Colon (tissue), 2 donors: ENCODE measurements around the gene TAS2R5.
"Not testable (repeated sequence)": the region's sequence is repeated elsewhere in the genome, so short reads cannot be mapped to it uniquely, and the experiment has no call there.

Experiments used
- FAIRE-seq: peaks from 2 replicates; lab custom pipeline; 2012; peaks lifted over from hg19 to GRCh38; lab: Jason Lieb, UNC
- donor health status: control.
- donor health status: control.

Gene TAS2R5, protein sequence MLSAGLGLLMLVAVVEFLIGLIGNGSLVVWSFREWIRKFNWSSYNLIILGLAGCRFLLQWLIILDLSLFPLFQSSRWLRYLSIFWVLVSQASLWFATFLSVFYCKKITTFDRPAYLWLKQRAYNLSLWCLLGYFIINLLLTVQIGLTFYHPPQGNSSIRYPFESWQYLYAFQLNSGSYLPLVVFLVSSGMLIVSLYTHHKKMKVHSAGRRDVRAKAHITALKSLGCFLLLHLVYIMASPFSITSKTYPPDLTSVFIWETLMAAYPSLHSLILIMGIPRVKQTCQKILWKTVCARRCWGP

DNA sequence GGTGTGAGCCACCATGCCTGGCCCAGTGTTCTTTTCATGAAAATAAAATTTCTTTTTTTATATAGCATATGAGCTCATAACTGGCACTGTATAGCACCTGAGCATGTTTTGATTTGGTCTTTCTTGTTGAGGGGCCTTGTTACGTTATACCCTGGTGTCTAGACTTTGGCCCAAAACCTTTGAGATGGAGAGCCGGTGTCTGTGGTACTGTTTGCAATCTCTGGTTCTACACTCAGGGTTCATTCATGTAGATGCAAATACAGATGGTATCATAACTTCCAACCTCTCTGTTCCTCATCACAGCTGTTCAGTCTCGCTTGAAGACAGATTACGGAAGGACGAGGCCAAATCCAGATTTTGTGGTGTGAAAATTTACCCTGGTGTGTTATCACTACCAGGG lies at the start of gene TAS2R5:
Gene TAS2R5 (plus strand): TSS at position 301 of the 400 bp plus-strand sequence. CDS start 145 bp downstream, outside the sequence.
- no peak for FAIRE-seq

DNA sequence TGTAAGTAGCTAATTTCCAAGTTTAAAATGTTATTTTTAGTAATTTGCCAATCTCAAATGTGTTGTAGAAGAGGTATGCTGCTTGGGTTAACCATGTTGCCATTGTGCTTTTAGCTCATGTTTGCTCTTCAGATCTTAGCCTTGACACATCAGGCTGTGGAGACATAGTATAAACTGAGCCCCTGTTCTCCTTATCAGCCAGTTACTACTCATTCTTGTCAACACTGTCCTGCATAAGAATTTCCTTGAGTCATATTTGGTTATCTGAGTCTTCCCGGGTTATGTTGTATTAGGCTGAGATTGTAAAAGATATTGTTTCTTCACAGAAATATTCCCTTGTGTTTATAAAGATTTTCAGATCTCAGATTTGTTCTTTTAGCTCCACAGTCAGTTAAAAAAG lies 47.8 kb upstream of the TAS2R5 start:
- FAIRE-seq: no peak

DNA sequence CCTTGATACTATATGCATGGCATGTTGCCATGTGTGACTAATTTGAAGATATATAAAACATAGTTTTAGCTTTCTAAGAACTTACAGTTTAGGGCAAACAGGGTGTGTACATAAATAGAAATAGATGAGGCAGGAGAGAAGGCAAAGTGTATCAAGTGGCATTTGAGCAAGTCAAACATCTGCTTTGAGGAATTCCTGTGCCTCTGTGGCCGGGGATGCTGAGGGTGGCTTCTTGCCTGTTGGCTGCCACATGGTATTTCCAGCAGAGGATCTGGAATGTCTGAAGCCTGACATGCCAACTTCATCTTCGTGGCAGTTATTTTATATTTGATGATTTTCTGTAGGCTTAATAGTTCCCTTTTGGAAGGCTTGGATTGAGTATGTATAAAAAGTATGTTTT lies 45.9 kb upstream of the TAS2R5 start:
- no peak for FAIRE-seq

DNA sequence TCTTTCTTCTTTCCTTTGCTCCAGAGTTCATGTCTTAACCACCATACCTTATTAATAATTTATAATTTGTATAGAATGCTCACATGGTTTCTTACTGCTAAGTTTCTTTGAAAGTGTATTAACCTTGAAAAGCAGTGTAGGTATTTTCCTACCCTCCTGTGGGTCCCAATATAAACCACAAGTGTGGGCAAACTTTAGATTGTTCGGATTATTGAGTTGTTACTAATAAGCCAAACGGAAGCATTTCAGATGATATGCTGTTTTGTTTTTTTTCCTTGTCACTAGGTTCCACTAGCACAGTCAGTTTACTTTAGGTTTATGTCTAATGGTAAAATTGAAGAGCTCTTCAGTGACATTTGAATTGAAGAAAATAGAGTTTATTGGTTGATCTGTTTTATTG lies 41.6 kb upstream of the TAS2R5 start:
- no peak for FAIRE-seq

DNA sequence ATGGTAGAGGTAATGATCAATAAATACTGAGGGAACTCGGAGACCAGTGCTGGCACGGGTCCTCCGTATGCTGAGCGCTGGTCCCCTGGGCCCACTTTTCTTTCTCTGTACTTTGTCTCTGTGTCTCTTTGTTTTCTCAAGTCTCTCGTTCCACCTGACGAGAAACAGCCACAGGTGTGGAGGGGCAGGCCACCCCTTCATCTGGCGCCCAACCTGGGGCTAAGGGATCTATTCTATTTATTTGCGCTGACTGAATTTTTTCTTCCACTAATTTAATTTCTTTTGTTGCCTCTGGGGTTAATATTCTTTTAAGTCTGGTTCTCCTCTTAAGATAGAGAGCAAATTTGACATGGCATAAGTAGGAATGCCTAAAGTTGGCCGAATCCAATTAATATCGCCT lies 38.1 kb upstream of the TAS2R5 start:
- FAIRE-seq: not testable (repeated sequence)

DNA sequence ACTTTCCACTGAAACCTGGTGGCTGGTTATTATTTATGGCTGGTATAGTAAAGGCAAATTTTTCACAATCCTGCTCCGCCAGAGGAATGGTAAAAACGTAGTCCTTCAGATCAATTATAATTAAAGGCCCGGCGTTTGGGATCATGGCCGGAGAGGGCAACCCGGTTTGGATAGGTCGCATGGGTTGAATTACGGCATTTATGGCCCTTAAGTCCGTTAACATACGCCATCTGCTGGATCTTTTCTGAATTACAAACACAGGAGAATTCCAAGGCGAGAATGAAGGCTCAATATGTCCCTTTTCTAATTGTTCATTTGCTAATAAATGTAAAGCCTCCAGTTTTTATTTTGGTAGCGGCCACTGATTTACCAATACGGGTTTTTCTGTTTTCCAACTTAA lies 37.4 kb upstream of the TAS2R5 start:
- FAIRE-seq: no peak

DNA sequence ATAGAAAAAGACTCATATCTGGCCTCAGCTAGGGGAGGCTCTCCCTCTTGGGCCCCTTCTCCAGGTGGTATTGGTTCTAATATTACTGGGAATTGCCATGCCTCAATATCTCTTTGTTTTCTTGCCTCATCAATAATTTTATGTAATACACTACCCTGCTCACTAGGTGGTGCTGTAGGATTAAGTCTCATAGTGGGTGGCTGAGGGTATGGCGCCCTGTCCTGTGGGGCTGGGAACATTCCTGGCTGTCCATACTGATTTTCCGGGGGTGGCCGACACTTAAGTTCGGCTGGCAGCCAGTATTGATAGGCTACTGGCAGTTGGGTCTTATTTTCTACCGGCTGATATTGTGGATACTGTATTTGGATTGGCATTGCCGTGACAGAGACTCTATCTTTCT lies 35.1 kb upstream of the TAS2R5 start:
- no peak for FAIRE-seq

DNA sequence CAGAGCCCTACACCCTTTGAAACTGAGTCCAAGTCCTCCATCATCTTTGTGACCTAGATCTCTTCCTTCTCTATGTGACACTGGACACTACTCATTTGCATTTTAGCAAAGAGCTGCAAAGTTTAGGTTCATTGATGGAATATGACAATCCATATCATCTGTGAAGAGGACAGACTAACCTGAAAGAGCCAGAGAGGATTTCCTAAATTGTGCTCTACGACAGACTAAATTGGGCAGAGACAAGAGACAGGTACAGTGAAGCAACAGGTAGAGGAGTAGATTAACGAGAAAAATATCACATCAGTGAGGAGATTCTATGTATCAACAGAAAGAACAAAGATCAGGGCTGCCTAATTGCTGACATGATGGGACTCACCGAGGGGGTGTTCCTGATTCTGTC lies 26.2 kb upstream of the TAS2R5 start, which contains the start of gene TAS2R3:
Gene TAS2R3 (plus strand): TSS at position 301 of the 400 bp plus-strand sequence. CDS start 62 bp downstream, at position 363.
- FAIRE-seq: no peak

DNA sequence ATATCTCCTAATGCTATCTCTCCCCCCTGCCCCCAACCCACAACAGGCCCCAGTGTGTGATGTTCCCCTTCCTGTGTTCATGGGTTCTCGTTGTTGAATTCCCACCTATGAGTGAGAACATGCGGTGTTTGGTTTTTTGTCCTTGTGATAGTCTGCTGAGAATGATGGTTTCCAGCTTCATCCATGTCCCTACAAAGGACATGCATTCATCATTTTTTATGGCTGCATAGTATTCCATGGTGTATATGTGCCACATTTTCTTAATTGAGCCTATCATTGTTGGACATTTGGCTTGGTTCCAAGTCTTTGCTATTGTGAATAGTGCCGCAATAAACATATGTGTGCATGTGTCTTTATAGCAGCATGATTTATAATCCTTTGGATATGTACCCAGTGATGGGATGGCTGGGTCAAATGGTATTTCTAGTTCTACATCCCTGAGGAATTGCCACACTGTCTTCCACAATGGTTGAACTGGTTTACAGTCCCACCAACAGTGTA lies 19.9 kb upstream of the TAS2R5 start:
- FAIRE-seq: not testable (repeated sequence)

DNA sequence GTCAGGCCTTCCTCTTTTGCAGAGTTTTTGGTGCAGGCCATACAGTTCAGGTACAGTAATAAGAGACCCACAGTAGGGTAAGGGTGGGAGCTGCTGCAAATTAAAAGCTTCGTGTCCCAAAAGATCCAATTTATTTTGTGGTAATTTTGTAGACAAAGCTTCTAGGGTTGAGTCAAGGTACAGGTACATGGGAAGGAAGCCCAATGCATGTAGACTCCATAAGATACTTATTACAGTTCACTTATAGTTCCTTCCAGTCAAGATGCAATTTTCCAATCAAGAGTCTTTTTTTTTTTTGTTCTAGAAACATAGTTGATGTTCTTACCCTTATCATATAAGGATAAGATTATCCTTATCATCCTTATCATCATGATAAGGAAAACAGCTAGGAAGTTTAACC lies 13.6 kb upstream of the TAS2R5 start, which contains the start of gene TAS2R4:
Gene TAS2R4 (plus strand): TSS at position 301 of the 400 bp plus-strand sequence. CDS start 1,815 bp downstream, outside the sequence.
- no peak for FAIRE-seq

DNA sequence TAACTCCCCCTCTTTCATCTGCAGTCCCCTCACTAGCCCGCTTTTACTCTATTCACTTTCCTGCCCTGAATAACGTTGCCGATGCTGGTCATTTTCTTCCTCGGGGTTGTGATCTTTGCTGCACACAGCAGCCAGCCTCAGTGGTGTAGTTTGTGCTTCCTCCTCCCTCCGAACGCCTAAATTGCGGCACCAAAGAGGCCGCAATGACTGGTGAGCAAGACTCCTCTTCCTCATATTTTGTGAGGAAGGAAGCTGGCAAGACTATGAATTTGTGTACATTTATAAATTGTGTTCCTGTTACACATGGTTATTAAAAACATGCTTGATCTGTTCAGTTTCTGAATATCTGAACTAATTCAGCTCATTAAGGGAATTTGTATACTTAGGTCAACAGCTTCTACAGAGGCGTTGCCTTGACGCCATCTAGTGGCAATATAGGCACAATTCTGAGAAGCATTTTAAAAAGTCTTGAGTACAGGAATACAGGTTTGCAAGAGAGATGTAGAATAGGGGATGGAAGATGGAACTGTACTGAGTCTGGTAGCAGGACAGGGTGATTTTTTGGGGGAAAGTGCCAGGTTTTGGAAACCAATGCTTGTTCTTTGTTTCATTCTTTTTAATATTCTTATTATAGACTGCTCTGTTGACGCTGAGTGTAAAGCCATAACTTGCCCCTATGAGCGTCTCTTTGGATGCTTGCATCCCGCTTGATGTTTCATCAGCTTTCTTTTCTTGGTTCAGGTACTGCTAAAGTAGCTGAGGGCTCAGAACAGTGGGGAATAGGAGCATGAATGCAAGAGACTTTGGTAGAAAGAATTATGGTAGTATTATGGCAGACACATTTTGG lies 4.1 kb upstream of the TAS2R5 start:
- no peak for FAIRE-seq

DNA sequence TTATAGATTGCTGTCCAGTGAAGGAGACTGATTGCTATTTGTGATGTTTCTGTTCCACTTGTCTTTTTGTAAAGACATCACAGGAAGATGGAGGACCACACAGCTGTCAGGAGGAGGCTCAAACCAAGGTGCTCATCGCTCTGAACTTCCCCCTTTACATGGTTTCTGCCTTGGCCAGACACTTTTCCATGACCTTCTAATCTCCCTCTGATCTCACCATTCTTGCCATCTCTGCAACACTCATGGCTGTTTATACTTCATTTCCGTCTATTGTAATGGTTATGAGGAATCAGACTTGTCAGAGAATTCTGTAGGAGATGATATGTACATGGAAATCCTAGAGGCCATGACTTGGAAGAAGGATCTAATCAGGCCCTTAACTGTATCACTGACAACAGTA lies 1.7 kb upstream of the TAS2R5 start:
- no peak for FAIRE-seq

DNA sequence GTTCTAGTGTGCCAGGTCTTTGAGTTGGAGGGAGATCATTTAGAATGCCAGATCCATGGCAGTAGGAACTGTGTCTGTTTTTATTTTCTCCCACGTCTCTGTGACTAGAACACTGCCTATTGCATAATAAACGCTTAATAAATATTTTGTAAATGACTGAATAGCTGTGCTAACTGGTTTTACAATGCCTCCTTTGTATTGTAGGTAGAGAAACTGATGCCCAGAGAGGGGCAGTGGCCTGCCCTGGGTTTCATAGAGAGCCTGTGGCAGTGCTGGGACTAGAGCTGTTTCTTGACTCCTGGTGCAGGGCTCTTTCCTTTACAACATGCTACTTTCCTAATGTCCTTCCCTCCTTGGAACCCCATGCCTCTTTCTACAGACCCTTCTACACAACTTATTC lies 2.5 kb downstream of the TAS2R5 start:
- no peak for FAIRE-seq

DNA sequence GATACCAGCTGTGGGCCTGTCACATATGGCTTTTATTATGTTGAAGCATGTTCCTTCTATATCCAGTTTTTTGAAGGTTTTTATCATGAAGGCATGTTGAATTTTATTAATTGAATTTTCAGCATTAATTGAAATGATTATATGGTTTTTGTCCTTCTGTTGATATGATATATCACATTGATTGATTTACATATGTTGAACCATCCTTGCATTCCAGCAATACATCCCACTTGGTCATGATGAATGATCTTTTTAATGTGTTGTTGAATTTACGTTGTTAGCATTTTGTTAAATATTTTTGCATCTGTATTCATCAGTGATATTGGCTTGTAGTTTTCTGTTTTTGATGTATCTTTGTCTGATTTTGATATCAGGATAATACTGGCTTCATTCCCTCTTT lies 30.1 kb downstream of the TAS2R5 start:
- FAIRE-seq: no peak

DNA sequence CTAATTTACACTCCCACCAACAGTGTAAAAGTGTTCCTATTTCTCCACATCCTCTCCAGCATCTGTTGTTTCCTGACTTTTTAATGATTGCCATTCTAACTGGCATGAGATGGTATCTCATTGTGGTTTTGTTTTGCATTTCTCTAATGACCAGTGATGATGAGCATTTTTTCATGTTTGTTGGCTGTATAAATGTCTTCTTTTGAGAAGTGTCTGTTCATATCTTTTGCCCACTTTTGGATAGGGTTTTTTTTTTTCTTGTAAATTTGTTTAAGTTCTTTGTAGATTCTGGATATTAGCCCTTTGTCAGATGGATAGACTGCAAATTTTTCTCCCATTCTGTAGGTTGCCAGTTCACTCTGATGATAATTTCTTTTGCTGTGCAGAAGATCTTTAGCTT lies 32.4 kb downstream of the TAS2R5 start:
- FAIRE-seq: not testable (repeated sequence)

DNA sequence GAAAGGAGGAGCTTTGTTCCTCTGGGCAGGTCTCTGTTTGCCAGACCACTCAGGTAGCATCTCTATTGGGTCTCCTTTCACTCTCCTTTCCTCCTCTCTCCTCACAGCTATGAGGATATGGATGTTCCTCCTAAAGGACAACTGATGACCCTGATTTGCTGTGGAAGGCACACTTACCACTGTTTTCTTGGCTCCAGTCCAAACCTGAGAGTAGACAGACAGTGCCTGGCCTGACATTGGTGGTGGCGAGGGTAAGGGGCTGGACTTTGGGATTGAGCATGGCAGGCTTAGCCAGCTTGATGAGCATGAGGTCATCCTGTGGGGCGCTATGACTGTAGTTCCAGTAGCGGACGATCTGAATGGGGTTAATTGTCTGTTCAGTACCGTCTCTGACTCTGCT lies 47.7 kb downstream of the TAS2R5 start:
- no peak for FAIRE-seq

DNA sequence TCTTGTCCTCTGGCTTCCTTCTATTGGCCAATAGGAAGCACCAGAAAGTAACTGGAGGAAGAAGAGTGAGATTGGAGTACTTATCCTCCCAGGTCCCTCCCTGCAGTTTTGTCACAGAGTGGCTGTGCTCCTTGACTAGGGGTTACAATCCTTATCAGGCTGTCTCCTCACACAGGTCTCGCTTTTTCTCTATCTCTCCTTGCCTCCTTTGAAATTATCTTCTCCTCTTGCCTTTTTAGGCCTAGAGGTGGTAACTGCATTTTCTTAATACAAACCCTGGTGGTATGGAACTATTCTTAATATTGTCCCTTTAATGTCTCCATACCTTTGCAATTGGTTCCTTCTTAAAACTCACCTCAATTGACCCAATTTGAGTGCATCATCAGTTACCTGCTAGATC lies 48.6 kb downstream of the TAS2R5 start:
- no peak for FAIRE-seq

DNA sequence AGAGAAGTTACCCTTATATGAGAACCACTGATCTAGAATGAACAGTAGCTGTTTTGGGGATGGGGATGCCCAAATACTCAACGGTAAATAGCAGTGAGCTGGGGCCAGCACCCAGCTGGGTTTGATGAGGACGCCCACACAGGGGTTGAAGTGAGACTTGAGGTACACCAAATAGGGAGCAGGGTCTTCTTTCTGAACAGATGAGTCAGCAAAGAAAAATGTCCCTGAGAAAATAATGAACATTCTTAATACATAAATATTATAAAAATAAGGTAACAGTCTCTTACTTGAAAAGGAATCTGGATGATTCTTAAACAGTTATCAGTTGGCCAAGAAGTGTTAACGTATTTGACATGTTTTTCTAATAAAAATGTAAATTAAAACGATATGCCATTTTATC lies 49.2 kb downstream of the TAS2R5 start:
- FAIRE-seq: no peak

DNA sequence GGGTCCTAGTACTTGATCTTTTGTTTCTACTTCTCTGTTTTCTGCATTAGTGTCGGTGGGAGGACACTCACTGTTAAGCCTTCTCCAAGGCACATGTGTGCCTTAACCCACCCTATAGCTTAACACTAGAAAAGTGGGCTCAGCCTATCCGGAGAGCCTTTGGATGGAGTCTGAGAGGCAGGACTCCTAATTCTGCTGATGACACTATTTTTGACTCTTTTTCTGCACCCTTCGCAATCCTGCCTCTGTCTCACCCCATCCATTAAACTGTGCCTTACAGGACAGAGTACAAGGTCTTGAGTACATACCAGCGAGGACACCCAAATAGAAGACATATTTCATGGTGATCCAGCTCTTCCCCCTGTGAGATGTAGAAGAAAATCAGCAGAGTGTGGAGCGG lies 50.7 kb downstream of the TAS2R5 start:
- FAIRE-seq: no peak
